Gastroesophageal sphincter (tissue), 3 donors: ENCODE measurements around the gene RNF39.

Experiments
- EP300 ChIP-seq: sonication (generic); formaldehyde crosslinking; IDR thresholded peaks from one replicate; pipeline ENCODE4 v1.6.1; 2017; ENCODE audit warnings: antibody characterized with exemption, mild to moderate bottlenecking
- POLR2A ChIP-seq, 2 donors: fragments of 450-650 bp; IDR thresholded peaks; one replicate each; pipeline ENCODE4 v1.6.1; 2017; ENCODE audit warnings: antibody characterized with exemption in 2 of 2, mild to moderate bottlenecking in 2 of 2, moderate library complexity in 1 of 2
- POLR2AphosphoS5 ChIP-seq: sonication (generic); formaldehyde crosslinking; IDR thresholded peaks from one replicate; pipeline ENCODE4 v1.6.1; 2017; ENCODE audit warnings: antibody characterized with exemption
- TF ChIP-seq, protein P1 (sequence below), 4 experiments: fragments of 200-600 bp in 2 of 4; fragments of 450-650 bp in 2 of 4; sonication (generic) in 1 of 4; IDR thresholded peaks; one replicate each; pipeline ENCODE4 v1.5.1; 2017 to 2019; ENCODE audit warnings: antibody characterized with exemption in 4 of 4, mild to moderate bottlenecking in 2 of 4, moderate library complexity in 2 of 4

DNA sequence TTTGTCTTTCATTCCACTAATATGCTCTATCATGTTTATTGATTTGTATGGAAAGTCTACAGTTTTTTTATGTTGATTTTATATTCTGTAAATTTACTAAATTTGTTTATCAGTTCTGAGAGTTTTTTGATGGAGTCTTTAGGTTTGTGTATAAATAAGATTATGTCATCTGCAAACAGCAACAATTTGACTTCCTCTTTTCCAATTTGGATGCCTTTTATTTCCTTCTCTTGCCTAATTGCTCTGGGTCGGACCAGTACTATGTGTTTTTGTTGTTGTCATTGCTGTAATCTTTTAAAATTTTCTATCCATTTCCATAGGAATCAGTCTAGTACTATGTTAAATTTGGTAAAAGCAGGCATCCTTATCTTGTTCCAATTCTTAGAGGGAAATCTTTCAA is 46.0 kb downstream of the RNF39 start:
- TF ChIP-seq POLR2A (IDR thresholded peaks at IDR 0.05) (no peak), POLR2AphosphoS5 (no peak), EP300 (no peak)
- TF ChIP-seq, protein P1, sequence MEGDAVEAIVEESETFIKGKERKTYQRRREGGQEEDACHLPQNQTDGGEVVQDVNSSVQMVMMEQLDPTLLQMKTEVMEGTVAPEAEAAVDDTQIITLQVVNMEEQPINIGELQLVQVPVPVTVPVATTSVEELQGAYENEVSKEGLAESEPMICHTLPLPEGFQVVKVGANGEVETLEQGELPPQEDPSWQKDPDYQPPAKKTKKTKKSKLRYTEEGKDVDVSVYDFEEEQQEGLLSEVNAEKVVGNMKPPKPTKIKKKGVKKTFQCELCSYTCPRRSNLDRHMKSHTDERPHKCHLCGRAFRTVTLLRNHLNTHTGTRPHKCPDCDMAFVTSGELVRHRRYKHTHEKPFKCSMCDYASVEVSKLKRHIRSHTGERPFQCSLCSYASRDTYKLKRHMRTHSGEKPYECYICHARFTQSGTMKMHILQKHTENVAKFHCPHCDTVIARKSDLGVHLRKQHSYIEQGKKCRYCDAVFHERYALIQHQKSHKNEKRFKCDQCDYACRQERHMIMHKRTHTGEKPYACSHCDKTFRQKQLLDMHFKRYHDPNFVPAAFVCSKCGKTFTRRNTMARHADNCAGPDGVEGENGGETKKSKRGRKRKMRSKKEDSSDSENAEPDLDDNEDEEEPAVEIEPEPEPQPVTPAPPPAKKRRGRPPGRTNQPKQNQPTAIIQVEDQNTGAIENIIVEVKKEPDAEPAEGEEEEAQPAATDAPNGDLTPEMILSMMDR (IDR thresholded peaks at IDR 0.05), result no peak
